Esophagus squamous epithelium (tissue), 4 donors: ENCODE results near the gene CYP2C18.

Experiments
- CTCF ChIP-seq, 6 experiments: fragments of 450-650 bp in 4 of 6; fragments of 200-600 bp in 2 of 6; sonication (generic) in 2 of 6; IDR thresholded peaks; one replicate each; pipeline ENCODE4 v1.5.1; 2016 to 2019; ENCODE audit warnings: antibody characterized with exemption in 6 of 6, mild to moderate bottlenecking in 4 of 6, moderate library complexity in 4 of 6
- POLR2A ChIP-seq, 4 donors: fragments of 450-650 bp; IDR thresholded peaks; one replicate each; pipeline ENCODE4 v1.6.1; 2017; ENCODE audit warnings: antibody characterized with exemption in 4 of 4, mild to moderate bottlenecking in 4 of 4, moderate library complexity in 3 of 4

- TF ChIP-seq POLR2A (IDR thresholded peaks at IDR 0.05) (no peak), CTCF (IDR thresholded peaks at IDR 0.05) (no peak)
Measured at GRCh38 chr10:94673614-94674321, 9.8 kb upstream of the CYP2C18 start.
